HEK293 (cell line): ENCODE results near the gene BEST3.

ENCODE experiments used
- CTCF ChIA-PET: fragments of 350-600 bp; formaldehyde crosslinking; extraction: SDS; loops from one replicate; lab custom pipeline; 2021; ENCODE audit warnings: antibody characterized with exemption; lab: Yijun Ruan, JAX
- POLR2A ChIA-PET: fragments of 300-600 bp; formaldehyde crosslinking; extraction: SDS; loops from one replicate; lab custom pipeline; 2020; ENCODE audit warnings: antibody characterized with exemption, inconsistent platforms; lab: Yijun Ruan, JAX
- H3K27ac ChIP-seq: fragments of 200-500 bp; sonication (Bioruptor generic); 2 replicates; pipeline ENCODE4 v1.5.1; 2014; ENCODE audit warnings: low read depth, low read length, control low read depth, inconsistent platforms; ENCODE audit errors: extremely low read depth
- H3K36me3 ChIP-seq, 2 experiments: fragments of 200-500 bp in 1 of 2; sonication (Bioruptor generic) in 1 of 2; 1 replicate in 1 of 2; 2 replicates in 1 of 2; pipeline ENCODE4 v1.5.1; 2014 to 2017; ENCODE audit warnings: inconsistent platforms in 2 of 2, low read length in 2 of 2; ENCODE audit not compliant: control insufficient read depth in 2 of 2, insufficient read depth in 1 of 2
- H3K4me1 ChIP-seq: fragments of 200-500 bp; sonication (Bioruptor generic); 2 replicates; pipeline ENCODE4 v1.5.1; 2014; ENCODE audit warnings: mild to moderate bottlenecking, low read length, inconsistent platforms; ENCODE audit not compliant: control insufficient read depth, insufficient read depth
- H3K4me3 ChIP-seq: 2 replicates; pipeline ENCODE4 v1.5.1; 2011; ENCODE audit warnings: low read depth, mild to moderate bottlenecking, control low read depth, low read length, moderate library complexity
- H3K9me3 ChIP-seq: fragments of 200-500 bp; sonication (Bioruptor generic); 2 replicates; pipeline ENCODE4 v1.5.1; 2014; ENCODE audit warnings: low read depth, low read length, inconsistent platforms; ENCODE audit not compliant: control insufficient read depth, insufficient read depth
- GFI1B ChIP-seq: fragments of 450-650 bp; formaldehyde crosslinking; IDR thresholded peaks from 2 replicates; pipeline ENCODE4 v1.5.1; 2016; ENCODE audit warnings: missing biosample characterization, missing genetic modification characterization
- KLF1 ChIP-seq: fragments of 450-650 bp; formaldehyde crosslinking; IDR thresholded peaks from 2 replicates; pipeline ENCODE4 v1.5.1; 2016; ENCODE audit warnings: missing biosample characterization, missing genetic modification characterization
- MYNN ChIP-seq: fragments of 450-650 bp; formaldehyde crosslinking; IDR thresholded peaks from 2 replicates; pipeline ENCODE4 v1.5.1; 2016; ENCODE audit warnings: missing biosample characterization, missing genetic modification characterization, borderline replicate concordance
- PRDM1 ChIP-seq: fragments of 450-650 bp; formaldehyde crosslinking; IDR thresholded peaks from 2 replicates; pipeline ENCODE4; 2016; ENCODE audit warnings: missing biosample characterization, missing genetic modification characterization
- SCRT1 ChIP-seq: fragments of 450-650 bp; formaldehyde crosslinking; IDR thresholded peaks from 2 replicates; pipeline ENCODE4 v1.5.1; 2016; ENCODE audit warnings: missing biosample characterization, missing genetic modification characterization, borderline replicate concordance
- SP2 ChIP-seq: fragments of 450-650 bp; formaldehyde crosslinking; IDR thresholded peaks from 2 replicates; pipeline ENCODE4 v1.5.1; 2016; ENCODE audit warnings: missing biosample characterization, missing genetic modification characterization
- ZFHX2 ChIP-seq: fragments of 450-650 bp; formaldehyde crosslinking; conservative IDR thresholded peaks from 2 replicates; pipeline ENCODE4 v1.5.1; 2016; ENCODE audit warnings: missing biosample characterization, missing genetic modification characterization
- ZFP69B ChIP-seq: fragments of 450-650 bp; formaldehyde crosslinking; IDR thresholded peaks from 2 replicates; pipeline ENCODE4 v1.5.1; 2016; ENCODE audit warnings: missing biosample characterization, missing genetic modification characterization
- ZIC2 ChIP-seq: fragments of 450-650 bp; formaldehyde crosslinking; IDR thresholded peaks from 2 replicates; pipeline ENCODE4 v1.5.1; 2016; ENCODE audit warnings: missing biosample characterization, missing genetic modification characterization
- ZNF121 ChIP-seq: fragments of 450-650 bp; formaldehyde crosslinking; IDR thresholded peaks from 2 replicates; pipeline ENCODE4 v1.5.1; 2016; ENCODE audit warnings: missing biosample characterization, missing genetic modification characterization
- ZNF324 ChIP-seq: fragments of 450-650 bp; formaldehyde crosslinking; IDR thresholded peaks from 2 replicates; pipeline ENCODE4 v1.5.1; 2016; ENCODE audit warnings: missing biosample characterization, missing genetic modification characterization
- ZNF404 ChIP-seq: fragments of 450-650 bp; formaldehyde crosslinking; IDR thresholded peaks from 2 replicates; pipeline ENCODE4 v1.5.1; 2017; ENCODE audit warnings: missing biosample characterization, missing genetic modification characterization
- ZNF501 ChIP-seq: fragments of 450-650 bp; formaldehyde crosslinking; IDR thresholded peaks from 2 replicates; pipeline ENCODE4 v1.5.1; 2016; ENCODE audit warnings: missing biosample characterization, missing genetic modification characterization
- ZNF514 ChIP-seq: fragments of 450-650 bp; formaldehyde crosslinking; IDR thresholded peaks from 2 replicates; pipeline ENCODE4 v1.5.1; 2016; ENCODE audit warnings: missing biosample characterization, missing genetic modification characterization
- ZNF544 ChIP-seq: fragments of 450-650 bp; formaldehyde crosslinking; IDR thresholded peaks from 2 replicates; pipeline ENCODE4 v1.5.0; 2017; ENCODE audit warnings: missing biosample characterization, missing genetic modification characterization
- ZNF555 ChIP-seq: fragments of 450-650 bp; formaldehyde crosslinking; conservative IDR thresholded peaks from 2 replicates; pipeline ENCODE4 v1.5.1; 2017; ENCODE audit warnings: missing biosample characterization, mild to moderate bottlenecking, missing genetic modification characterization, inconsistent platforms
- ZNF561 ChIP-seq: fragments of 450-650 bp; IDR thresholded peaks from 2 replicates; pipeline ENCODE4 v1.5.1; 2018; ENCODE audit warnings: missing biosample characterization, missing genetic modification characterization, borderline replicate concordance
- ZNF621 ChIP-seq: fragments of 450-650 bp; formaldehyde crosslinking; IDR thresholded peaks from 2 replicates; pipeline ENCODE4 v1.5.1; 2017; ENCODE audit warnings: missing biosample characterization, missing genetic modification characterization
- ZNF654 ChIP-seq: fragments of 450-650 bp; formaldehyde crosslinking; IDR thresholded peaks from 2 replicates; pipeline ENCODE4 v1.5.1; 2016; ENCODE audit warnings: low read depth, missing biosample characterization, missing genetic modification characterization
- ZNF677 ChIP-seq: fragments of 450-650 bp; IDR thresholded peaks from 2 replicates; pipeline ENCODE4 v1.5.0; 2018; ENCODE audit warnings: missing biosample characterization, mild to moderate bottlenecking, missing genetic modification characterization, moderate library complexity
- ZNF791 ChIP-seq: fragments of 450-650 bp; formaldehyde crosslinking; IDR thresholded peaks from 2 replicates; pipeline ENCODE4 v1.5.1; 2016; ENCODE audit warnings: missing biosample characterization, missing genetic modification characterization
- ZNF830 ChIP-seq: fragments of 450-650 bp; IDR thresholded peaks from 2 replicates; pipeline ENCODE4 v1.5.0; 2018; ENCODE audit warnings: missing biosample characterization, missing genetic modification characterization, low read depth, mild to moderate bottlenecking, moderate library complexity
- ZNF837 ChIP-seq: fragments of 450-650 bp; formaldehyde crosslinking; IDR thresholded peaks from 2 replicates; pipeline ENCODE4 v1.5.1; 2016; ENCODE audit warnings: missing biosample characterization, missing genetic modification characterization
- ZSCAN30 ChIP-seq: fragments of 450-650 bp; IDR thresholded peaks from 2 replicates; pipeline ENCODE4 v1.5.1; 2018; ENCODE audit warnings: missing biosample characterization, mild to moderate bottlenecking, missing genetic modification characterization, moderate library complexity
- TF ChIP-seq, protein P1 (sequence below): fragments of 450-650 bp; IDR thresholded peaks from 2 replicates; pipeline ENCODE4 v1.5.1; 2018; ENCODE audit warnings: missing biosample characterization, missing genetic modification characterization
- TF ChIP-seq, protein P2 (sequence below): fragments of 450-650 bp; formaldehyde crosslinking; IDR thresholded peaks from 2 replicates; pipeline ENCODE4 v1.5.1; 2016; ENCODE audit warnings: missing biosample characterization, missing genetic modification characterization, borderline replicate concordance
- TF ChIP-seq, protein P3 (sequence below): fragments of 450-650 bp; formaldehyde crosslinking; IDR thresholded peaks from 2 replicates; pipeline ENCODE4 v1.5.1; 2016; ENCODE audit warnings: missing biosample characterization, missing genetic modification characterization

The BEST3 gene

DNA sequence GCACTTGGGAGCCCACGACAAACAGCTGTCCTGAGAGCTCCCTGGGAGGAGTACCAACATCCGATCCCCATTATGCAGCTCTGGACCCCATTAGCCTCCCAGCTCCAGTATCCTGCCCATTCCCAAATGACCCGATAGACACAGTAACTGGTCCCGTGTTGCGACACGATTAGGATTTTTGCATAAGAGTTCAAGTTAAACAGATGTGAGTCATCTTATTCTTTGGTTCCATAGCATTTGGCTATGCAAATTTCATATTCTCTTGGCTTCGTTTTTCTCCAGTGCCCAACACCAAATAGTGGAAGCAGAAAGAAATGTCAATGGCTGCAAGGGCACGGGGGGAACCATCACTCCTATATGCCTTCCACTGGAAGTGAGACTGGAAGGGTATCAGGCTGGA, 45.4 kb downstream of the BEST3 start:
- Histone ChIP-seq H3K4me1 (no peaks in the 10 kb centered on the region), H3K9me3 (no peaks in the 10 kb centered on the region), H3K4me3 (no peak overlapping the region), H3K36me3 (no peaks in the 10 kb centered on the region), H3K27ac (no peak overlapping the region)
- TF ChIP-seq MYNN (tag by site-specific recombination): no peak
- TF ChIP-seq ZNF404 (tag by site-specific recombination): no peak
- no peak for TF ChIP-seq ZNF791
- no peak for TF ChIP-seq ZNF830 (tag by site-specific recombination)
- no peak for TF ChIP-seq ZSCAN30 (tag by site-specific recombination)
- no peak for TF ChIP-seq ZNF514 (tag by site-specific recombination)
- no peak for TF ChIP-seq ZNF561 (tag by site-specific recombination)
- no peak for TF ChIP-seq ZNF555 (tag by site-specific recombination)
- TF ChIP-seq, protein P1, sequence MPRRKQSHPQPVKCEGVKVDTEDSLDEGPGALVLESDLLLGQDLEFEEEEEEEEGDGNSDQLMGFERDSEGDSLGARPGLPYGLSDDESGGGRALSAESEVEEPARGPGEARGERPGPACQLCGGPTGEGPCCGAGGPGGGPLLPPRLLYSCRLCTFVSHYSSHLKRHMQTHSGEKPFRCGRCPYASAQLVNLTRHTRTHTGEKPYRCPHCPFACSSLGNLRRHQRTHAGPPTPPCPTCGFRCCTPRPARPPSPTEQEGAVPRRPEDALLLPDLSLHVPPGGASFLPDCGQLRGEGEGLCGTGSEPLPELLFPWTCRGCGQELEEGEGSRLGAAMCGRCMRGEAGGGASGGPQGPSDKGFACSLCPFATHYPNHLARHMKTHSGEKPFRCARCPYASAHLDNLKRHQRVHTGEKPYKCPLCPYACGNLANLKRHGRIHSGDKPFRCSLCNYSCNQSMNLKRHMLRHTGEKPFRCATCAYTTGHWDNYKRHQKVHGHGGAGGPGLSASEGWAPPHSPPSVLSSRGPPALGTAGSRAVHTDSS (tag by site-specific recombination): no peak
- no peak for TF ChIP-seq PRDM1 (tag by site-specific recombination)
- no peak for TF ChIP-seq ZFHX2
- TF ChIP-seq ZNF837 (tag by site-specific recombination): no peak
- no peak for TF ChIP-seq ZNF544 (tag by site-specific recombination)
- TF ChIP-seq ZFP69B (tag by site-specific recombination): no peak
- TF ChIP-seq ZNF501 (tag by site-specific recombination): no peak
- no peak for TF ChIP-seq KLF1 (tag by site-specific recombination)
- TF ChIP-seq ZNF324 (tag by site-specific recombination): no peak
- TF ChIP-seq ZNF654: no peak
- no peak for TF ChIP-seq ZNF677
- CTCF ChIA-PET: interaction anchor here (0.7 to 2.6 kb wide), 3 partner anchors 9 to 298 kb away, joined by 3 to 18 read pairs (median 3); no protein-coding TSS in a partner anchor
- POLR2A ChIA-PET: no interaction called here

- POLR2A ChIA-PET: no interaction called here
- no peaks in the 10 kb centered on the region for H3K9me3 ChIP-seq
- no peak overlapping the region for H3K27ac ChIP-seq
- no peaks in the 10 kb centered on the region for H3K36me3 ChIP-seq
- no peak overlapping the region for H3K4me3 ChIP-seq
- CTCF ChIA-PET: interaction anchor here (1.0 to 2.6 kb wide), 3 partner anchors 12 to 21 kb away, joined by 3 to 18 read pairs (median 10); no protein-coding TSS in a partner anchor
- H3K4me1 ChIP-seq: no peaks in the 10 kb centered on the region
- TF ChIP-seq SCRT1: no peak
- no peak for TF ChIP-seq ZNF621 (tag by site-specific recombination)
- no peak for TF ChIP-seq SP2 (tag by site-specific recombination)
- TF ChIP-seq, protein P2, sequence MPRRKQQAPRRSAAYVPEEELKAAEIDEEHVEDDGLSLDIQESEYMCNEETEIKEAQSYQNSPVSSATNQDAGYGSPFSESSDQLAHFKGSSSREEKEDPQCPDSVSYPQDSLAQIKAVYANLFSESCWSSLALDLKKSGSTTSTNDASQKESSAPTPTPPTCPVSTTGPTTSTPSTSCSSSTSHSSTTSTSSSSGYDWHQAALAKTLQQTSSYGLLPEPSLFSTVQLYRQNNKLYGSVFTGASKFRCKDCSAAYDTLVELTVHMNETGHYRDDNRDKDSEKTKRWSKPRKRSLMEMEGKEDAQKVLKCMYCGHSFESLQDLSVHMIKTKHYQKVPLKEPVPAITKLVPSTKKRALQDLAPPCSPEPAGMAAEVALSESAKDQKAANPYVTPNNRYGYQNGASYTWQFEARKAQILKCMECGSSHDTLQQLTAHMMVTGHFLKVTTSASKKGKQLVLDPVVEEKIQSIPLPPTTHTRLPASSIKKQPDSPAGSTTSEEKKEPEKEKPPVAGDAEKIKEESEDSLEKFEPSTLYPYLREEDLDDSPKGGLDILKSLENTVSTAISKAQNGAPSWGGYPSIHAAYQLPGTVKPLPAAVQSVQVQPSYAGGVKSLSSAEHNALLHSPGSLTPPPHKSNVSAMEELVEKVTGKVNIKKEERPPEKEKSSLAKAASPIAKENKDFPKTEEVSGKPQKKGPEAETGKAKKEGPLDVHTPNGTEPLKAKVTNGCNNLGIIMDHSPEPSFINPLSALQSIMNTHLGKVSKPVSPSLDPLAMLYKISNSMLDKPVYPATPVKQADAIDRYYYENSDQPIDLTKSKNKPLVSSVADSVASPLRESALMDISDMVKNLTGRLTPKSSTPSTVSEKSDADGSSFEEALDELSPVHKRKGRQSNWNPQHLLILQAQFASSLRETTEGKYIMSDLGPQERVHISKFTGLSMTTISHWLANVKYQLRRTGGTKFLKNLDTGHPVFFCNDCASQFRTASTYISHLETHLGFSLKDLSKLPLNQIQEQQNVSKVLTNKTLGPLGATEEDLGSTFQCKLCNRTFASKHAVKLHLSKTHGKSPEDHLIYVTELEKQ (tag by site-specific recombination): no peak
- no peak for TF ChIP-seq ZNF121 (tag by site-specific recombination)
- no peak for TF ChIP-seq GFI1B (tag by site-specific recombination)
- TF ChIP-seq ZIC2 (tag by site-specific recombination): no peak
- TF ChIP-seq, protein P3, sequence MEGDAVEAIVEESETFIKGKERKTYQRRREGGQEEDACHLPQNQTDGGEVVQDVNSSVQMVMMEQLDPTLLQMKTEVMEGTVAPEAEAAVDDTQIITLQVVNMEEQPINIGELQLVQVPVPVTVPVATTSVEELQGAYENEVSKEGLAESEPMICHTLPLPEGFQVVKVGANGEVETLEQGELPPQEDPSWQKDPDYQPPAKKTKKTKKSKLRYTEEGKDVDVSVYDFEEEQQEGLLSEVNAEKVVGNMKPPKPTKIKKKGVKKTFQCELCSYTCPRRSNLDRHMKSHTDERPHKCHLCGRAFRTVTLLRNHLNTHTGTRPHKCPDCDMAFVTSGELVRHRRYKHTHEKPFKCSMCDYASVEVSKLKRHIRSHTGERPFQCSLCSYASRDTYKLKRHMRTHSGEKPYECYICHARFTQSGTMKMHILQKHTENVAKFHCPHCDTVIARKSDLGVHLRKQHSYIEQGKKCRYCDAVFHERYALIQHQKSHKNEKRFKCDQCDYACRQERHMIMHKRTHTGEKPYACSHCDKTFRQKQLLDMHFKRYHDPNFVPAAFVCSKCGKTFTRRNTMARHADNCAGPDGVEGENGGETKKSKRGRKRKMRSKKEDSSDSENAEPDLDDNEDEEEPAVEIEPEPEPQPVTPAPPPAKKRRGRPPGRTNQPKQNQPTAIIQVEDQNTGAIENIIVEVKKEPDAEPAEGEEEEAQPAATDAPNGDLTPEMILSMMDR: no peak
Measured at GRCh38 chr12:69651922-69652321, 47.2 kb downstream of the BEST3 start.
